NCI-H2029 (cell line): ENCODE data around the gene SMAD1.

Experiments used
- DNase-seq: peaks from one replicate; lab custom pipeline; 2025; lab: John Stamatoyannopoulos, UW

The SMAD1 gene

DNA sequence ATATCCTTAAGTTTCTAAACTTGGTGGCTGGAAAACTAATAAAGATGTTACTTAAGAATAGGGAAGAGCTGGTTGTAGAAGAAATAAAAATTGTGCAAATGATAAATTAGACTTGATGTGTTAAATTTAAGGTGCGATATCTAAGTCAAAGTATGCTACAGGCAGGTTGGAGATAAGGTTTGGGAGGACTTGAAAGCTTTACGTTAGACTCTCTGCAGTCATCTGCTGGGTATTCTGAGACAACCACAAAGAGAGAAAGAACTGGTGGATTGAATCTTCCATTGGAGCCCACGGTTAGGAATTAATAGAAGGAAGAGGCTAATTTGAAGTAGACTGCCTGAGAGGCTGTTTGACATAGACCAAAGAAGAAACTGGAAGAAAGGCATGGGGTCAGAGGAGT, 7.9 kb downstream of the SMAD1 start:
- DNase-seq: no peak

DNA sequence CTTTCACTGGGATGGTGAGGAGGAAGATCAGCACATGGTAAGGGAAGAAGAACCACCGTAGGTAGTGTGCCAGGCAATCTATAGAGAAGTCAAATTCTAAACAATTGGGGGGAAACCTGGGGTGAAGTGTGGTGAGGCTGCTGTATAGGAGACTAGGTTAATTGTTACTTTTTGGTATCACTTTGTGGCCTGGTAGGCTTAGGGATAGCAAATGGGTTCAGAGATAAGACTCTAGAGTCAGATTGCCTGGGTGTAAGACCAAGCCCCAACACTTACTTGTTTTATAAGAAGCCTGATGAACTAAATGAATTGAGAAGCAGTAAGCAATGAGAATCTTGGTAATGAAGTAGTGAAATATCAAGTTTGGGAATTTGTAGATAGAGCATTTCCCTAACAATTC, 8.7 kb downstream of the SMAD1 start:
- DNase-seq: no peak

DNA sequence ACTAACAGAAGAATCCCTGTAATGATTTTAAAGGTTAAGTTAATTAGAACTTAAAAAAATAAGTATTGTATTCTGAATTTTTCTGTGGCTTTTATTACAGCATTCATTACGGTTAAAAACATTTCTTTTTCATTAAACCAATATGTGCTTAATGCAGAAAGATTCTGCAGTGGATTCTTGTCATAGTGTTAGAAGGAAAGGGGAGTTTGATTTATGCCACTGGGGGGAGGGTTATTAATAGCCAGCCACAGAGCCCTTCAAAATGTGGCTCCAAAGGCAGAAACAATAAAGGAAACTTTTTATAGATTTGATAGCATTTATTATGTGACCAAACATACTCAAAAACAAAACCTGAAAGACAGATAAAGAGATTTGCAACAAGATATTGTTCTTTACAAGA, 9.1 kb downstream of the SMAD1 start:
- no peak for DNase-seq

DNA sequence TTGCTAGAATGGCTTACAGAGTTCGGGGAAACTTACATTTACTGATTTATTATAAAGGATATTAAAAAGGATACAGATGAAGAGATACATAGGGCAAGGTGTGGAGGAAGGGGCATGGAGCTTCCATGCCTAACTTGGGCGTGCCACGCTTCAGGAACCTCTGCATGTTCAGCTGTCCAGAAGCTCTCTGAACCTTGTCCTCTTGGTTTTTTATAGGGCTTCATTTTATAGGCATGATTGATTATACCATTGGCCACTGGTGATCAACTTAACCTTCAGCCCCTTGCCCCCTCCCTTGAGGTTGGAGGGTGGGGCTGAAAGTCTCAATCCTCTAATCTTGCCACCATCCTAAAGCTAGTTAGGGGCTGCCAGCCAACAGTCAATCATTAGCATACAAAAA, 10.7 kb downstream of the SMAD1 start:
- no peak for DNase-seq

DNA sequence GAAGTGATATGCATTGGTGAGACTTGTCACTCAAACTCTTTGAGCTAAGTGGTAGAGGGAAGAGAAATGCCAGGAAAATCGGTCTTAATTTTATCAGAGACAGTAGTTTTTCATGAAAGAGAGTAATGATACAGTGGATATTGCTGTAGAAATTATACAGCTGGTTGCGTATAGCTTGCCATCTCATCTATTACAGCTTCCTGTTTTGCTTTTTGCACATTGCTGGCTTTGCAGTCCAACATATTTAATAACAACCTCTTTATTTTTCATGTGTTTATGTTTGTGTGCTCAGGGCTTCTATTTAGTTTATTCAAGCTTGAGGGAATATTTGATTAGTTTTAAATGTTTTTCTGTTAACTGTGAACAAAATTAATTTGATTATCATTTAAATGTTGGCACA, 11.5 kb downstream of the SMAD1 start:
- no peak for DNase-seq

DNA sequence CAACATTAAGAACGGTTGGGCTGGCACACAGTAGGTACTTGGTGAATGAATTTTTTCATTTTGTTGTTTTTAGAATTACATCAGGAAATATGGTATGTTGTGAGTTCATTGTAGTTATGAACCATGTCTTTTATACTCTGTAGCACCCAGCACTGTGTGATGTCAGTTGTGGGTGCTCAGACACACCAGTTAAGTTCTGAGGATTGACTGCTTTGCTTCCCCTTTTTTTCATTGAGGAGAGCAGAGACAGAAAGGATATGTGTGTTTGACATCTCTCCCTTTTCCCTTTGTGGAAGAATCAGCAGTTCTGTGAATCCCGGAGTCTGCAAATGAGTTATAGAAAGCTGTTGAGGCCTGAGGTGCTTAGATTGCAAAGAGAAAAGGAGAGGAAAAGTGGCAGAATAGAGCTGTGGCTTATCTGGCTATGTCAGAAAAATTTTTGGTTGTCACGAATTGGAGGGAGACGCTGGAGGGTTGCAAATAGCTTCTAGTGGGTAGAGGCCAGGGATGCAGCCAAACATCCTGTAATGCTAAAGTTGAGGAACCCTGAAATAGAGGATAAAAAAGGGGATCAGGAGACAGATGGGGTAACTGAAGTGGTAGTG, 13.1 kb downstream of the SMAD1 start:
- DNase-seq: no peak

DNA sequence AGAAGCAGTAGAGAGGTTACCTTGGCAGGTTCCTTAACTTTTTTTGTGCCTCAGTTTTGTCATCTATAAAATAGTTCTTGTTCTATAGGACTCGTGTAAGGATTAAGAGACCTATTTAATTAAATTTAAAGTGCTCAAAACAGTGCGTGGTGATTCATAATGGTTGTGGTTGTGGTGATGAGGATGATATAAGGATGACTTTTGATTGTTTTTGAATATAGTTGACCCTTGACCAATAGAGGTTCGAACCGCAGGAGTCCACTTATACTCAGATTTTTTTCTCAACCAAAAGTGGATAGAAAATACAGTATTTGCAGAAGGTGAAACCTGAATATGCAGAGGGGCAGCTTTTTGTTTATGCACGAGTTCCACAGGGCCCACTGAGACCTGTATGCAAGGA, 14.6 kb downstream of the SMAD1 start:
- no peak for DNase-seq

DNA sequence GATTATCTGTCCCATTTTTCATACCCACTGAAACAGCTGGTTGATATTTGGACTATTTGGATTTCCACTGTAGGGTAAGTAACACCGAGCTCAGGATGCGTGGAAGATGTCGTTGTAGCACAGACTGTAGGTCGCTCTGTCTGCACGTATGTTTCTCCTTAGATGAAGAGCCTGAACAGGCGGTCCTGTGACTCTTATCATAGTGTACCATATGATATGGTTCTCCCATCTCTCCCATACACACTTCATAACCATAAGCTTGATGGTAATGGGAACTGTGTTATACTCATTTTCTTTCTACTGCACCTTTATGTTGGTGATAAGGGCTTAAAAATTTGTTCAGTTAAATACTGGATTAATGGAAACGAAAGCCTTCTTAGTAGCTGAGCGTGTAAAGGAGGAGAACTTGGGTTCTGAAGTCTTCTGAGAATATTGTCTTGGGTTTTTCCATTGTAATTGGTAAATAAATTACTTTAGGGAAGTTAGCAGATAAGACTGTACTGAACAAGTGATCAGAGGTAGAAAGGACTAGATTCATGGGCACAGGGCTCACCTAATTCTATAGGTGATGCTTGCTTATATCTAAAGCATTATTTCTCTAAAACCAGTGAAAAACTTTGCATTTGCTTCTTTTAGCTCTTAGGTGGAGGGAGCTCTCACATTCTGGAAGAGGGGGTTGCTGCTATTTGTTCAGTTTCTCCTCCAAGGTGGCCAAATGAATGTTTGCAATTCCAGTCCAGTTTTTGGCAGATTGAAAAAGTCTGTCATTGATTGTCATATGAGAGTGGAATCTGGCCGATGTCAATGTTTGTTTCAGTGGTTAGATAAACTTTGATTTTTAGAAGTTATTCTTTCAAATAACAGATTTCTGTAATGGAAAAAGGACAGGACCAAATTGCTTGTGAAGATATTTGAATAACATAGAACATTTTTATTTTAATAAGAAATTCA, 15.8 kb downstream of the SMAD1 start:
- no peak for DNase-seq

DNA sequence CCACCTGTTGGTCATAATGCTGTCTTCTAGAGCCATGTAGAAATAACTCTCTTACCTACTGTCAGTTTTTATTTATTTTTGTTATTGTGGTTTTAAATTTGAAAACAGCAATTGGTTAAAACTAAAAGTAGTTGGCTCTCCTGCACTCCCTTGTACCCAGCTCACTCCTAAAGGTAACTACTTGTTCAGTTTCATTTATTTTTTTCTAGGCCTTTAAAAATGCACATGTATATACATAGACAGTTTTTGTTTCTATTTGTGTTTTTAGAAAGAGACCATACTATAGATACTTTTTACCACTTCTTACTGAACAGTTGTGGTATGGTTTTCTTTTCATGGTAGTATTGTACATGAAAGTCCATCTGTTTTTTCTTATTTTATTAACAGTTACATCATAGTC, 16.8 kb downstream of the SMAD1 start:
- DNase-seq: no peak

DNA sequence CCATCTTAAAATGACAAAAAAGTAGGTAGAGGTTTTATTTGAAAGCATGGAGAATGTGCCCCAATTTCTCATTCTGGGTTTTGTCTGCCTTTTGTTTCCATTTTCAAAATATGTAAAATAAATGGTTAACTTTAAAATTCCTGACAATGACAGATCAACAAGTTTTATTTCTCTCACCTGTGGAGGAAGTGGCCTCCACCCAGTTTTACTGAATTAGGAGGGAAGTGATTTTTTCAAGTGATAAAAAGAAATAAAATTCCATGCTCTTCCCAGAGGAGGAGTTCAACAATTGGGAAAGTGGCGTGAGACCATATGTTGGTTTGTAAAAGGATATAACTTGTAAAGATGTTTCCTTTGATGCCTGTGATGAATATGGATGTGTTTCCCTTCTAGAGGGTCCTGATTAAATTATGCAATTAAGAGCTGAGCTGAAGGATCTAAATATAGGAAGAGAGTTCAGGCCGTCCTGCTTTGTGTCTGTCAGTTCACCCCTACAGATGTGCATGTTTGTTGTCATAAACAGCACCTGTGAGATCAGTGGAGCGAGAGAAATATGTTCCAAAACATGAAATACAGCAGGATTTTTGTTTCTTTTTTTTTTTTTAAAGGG, 19.5 kb downstream of the SMAD1 start:
- no peak for DNase-seq

DNA sequence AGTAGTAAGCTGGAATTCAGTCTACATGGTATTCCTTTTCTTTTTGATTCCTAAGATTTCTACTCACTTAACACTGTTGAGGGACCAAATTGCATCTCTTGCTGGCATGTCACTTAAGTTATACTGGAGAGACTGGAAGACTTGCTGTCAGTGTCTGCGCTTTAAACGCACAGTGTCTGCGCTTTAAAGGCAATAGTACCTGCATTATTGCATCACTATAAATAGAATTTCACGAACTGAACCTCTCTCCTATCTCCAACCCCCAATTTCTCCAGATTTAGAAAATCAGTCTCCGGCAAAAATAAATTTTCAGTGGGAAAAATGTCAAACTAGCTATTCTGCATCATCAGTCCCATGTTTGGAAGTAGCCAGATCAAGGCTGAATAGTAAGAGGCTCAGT, 21.2 kb downstream of the SMAD1 start:
- no peak for DNase-seq

DNA sequence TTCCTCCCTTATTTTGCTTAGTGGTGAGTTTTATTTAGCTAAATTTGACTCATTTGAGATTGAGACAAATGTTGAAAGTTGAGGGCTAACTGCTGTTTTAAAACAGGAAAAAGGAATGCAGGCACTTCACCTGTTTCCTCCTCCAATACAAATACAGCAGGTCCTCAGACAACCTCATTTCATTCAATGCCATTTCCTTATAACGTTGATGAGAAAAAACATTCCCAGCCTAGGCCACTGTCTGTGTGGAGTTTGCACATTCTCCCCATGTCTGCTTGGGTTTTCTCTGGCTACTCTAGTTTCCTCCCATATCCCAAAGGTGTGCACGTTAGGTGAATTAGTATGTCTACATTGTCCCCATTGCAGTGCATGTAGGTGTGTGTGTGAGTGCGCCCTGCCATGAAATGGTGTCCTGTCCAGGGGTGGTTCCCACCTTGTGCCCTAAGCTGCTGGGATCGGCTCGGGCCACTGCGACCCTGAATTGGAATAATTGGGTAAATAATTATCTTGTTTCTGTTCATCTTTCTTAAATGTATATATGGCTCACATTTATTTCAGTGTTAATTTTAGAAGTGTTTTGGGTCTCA, 21.9 kb downstream of the SMAD1 start:
- DNase-seq: peak; percentile 11

DNA sequence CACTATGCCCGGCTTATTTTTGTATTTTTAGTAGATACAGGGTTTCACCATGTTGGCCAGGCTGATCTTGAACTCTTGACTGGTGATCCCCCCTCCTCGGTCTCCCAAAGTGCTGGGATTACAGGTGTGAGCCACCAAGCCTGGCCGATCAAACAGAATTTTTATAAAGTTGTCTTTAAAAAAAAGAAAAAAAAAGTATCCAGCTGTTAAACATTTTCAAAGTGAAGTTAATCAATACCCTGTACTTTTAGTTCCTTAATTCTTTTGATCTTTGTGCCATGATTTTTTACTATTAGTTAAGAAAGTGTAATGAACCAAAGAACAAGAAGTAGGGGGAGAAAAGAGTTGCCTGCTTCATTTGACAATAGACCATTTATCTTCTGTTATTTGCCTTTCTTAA, 24.3 kb downstream of the SMAD1 start:
- DNase-seq: no peak

DNA sequence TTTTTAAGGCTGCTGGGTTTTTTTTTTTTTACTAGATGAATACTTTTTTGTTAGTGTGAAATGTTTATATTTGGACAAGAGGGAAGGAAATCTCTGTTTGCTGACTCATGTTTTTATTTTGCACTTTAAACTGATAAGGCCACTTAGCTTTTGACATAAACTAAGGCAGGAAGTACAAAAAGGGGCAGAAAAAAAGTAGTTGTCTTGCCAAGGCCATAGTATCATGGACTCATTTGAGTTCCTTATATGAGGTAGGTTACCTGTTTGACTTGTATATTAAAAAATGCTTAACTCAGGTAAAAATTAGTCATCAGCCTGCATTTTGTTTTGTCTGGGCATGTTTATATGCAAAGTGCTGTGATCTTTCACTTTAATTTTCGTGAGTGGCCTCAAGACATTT, 26.0 kb downstream of the SMAD1 start:
- DNase-seq: no peak

DNA sequence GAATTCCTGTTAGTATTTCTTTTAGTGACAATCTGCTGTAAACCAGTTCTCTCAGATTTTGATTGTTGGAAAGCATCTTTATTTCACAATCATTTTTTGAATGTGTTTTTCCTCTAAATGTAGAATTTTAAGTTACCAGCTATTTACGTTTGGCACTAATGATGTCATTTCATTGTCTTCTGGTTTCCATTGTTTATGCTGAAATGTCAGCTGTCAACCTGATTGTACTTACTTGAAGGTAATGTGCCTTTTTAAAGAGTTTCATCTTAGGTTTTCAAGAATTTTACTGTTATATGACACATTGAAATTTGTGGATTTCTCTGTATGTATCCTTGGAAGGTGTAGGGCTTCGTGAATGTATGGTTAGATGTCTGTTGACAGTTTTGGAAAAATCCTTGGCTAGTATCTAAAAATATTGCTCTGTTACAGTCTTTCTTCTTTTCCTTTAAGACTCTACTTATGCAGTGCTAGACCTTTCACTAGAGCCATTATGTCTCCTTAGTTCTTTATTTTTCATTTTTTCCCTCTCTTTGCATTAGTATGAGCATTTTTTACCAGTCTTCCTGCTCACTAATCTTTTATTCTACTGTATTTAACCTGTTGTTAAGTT, 30.4 kb downstream of the SMAD1 start:
- no peak for DNase-seq

DNA sequence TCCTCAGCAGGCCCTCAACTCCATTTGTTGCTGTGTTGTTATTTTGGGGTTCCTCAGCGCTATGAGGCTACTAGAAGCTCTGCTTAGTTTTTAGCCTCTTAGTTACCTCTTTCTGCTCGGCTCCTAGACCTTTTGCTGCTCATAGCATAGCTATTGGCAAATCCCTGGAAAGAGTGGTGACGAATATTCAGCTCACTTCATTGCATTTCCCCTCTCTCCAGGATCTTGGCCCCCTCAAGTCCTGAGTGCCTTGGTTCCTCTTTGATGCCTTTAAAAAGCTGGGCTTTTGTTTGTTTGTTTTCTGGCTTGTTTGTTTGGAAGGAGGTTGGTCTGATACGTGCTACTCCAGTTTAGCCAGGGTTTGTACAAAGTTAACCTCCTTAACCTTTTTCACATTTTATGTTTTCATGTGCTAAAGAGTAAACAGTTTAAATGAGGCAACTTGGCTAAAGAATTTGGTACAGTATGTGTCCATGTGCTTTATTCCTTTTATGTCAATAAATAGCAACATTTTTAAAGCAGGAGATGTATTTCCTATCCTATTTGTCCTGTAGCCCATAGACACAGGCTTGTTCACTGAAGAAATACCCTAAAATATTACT, 31.5 kb downstream of the SMAD1 start:
- DNase-seq: no peak

DNA sequence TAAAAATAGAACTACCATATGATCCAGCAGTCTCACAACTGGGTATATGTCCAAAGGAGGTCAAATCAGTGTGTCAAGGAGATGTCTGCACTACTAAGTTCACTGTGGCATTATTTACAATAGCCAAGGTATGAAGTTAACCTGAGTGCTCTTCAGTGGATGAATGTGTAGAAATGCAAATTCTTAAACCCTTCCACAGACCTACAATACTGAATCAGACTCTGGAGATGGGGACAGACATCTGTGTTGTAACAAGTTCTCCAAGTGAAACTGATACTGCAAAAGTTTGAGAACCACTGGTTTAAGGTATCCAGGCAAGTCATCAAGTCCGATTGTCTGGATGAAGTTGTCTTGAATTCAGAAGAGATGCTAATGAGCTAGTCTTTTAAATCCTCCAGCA, 38.5 kb downstream of the SMAD1 start:
- no peak for DNase-seq

DNA sequence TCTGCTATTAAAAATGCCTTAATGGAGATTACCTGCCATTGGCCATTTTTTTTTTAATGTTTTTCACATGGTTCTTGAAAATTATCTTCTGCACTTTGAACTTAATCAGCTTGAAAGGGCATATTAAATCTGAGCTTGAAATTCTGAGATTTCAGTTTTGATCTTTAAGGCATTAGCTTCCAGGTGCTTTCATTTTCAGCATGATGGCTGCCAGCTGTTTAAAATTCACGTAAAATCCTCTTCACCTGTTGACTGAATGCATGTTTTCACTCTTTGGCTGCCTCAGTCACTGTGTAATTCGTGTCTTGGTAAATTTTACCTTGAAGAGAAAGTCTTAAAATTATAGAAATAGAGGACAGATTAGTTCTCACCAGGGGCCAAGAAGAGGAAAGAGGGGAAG, 39.6 kb downstream of the SMAD1 start:
- no peak for DNase-seq

DNA sequence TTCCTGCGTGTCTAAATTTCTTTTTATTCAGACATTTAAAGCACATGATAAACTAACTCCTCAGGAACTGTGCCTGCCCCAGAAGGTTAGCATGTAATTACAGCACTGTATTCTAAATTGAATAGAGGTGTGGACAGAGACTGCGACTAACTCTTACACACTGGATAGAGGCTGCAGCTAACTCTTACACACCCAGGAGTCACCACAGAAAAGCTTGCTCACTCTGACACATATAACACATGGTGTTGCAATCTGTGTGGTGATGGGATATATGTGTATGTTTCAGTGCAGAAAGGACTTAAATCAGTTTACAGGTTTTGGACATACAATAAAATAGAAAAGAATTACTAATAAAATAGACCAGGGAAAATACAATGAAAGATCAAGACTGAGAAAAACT, 41.5 kb downstream of the SMAD1 start:
- no peak for DNase-seq

DNA sequence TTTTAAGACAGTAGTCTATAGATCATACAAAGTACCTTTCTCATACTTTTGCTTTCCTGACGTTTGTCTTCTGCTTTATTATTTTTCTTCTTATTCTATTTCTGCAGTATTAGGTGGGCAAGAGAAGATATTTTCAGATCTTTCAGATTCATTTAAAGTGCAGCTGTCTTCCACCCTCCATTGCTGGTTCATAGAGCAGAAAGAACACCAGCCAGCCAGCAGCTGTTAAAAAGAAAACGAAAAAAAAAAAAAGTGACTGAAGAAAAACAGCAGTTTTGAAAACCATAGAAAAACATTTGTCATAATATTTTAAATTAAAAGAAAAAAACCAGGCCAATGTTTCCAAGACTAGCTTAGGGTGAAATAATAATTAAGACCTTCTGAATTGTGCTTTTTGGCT, 42.9 kb downstream of the SMAD1 start:
- no peak for DNase-seq

DNA sequence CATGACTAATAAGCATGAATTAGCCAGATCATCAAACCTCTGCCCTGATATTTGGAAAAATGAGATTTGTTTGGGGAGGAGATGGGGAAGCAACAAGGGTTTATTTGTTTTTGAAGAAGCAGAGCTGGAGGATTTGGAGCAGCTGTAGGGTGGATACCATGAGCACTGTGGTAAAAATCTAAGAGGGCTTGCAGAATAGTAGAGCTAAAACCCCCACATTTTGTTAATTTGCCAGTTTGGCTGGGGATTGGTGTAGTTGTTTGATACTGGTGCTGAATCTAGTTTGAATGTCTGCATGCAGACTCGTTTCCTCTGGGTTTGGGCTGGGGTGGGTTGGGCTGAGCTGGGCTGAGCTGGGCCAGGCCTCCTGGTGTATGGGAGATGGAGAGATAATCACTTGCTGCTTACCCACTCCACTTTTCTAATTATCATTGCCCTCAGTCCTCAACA, 43.7 kb downstream of the SMAD1 start:
- DNase-seq: no peak

DNA sequence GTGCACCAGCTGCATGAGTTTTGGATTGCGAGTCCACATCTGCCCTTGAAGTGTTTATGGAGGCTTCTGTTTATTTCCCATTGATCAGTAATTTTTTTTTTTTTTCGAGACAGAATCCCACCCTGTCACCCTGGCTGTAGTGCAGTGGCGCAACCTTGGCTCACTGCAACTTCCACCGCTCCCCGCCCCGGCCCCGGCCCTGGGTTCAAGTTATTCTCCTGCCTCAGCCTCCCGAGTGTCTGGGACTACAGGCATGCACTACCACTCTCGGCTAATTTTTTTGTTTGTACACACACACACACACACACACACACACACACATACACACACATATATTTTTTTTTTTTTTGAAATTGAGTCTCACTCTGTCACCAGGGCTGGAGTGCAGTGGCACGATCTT, 46.1 kb downstream of the SMAD1 start:
- no peak for DNase-seq
